ENCODE measurements around the gene KCTD2.
"Not testable (repeated sequence)": the region's sequence is repeated elsewhere in the genome, so short reads cannot be mapped to it uniquely, and the experiment has no call there.

The KCTD2 gene

GRCh38 chr17:75020331-75021110, 26.5 kb upstream of the KCTD2 start:
- no peak for FAIRE-seq

GRCh38 chr17:75024686-75025397, 22.2 kb upstream of the KCTD2 start:
- no peak for FAIRE-seq

GRCh38 chr17:75025398-75025734, 21.7 kb upstream of the KCTD2 start:
- FAIRE-seq = not testable (repeated sequence)

GRCh38 chr17:75026650-75027049, 20.4 kb upstream of the KCTD2 start:
- FAIRE-seq = not testable (repeated sequence)

- no peak for FAIRE-seq
These were observed 16.9 kb upstream of the KCTD2 start for GRCh38 chr17:75030161-75030560.

GRCh38 chr17:75031972-75032719, 14.9 kb upstream of the KCTD2 start:
- FAIRE-seq = no peak

GRCh38 chr17:75032720-75033280, 14.2 kb upstream of the KCTD2 start:
- no peak for FAIRE-seq

- FAIRE-seq = peak; percentile 92
These were observed 13.4 kb upstream of the KCTD2 start for GRCh38 chr17:75033346-75034235.

- no peak for FAIRE-seq
These were observed 12.7 kb upstream of the KCTD2 start for GRCh38 chr17:75034236-75034908.

GRCh38 chr17:75036643-75037268, 10.3 kb upstream of the KCTD2 start:
- FAIRE-seq = no peak

GRCh38 chr17:75039238-75039637, 7.8 kb upstream of the KCTD2 start:
- no peak for FAIRE-seq

GRCh38 chr17:75041656-75042280, 5.3 kb upstream of the KCTD2 start:
- FAIRE-seq = no peak

GRCh38 chr17:75043789-75044188, 3.2 kb upstream of the KCTD2 start:
- not testable (repeated sequence) for FAIRE-seq

- no peak for FAIRE-seq
These were observed 2.3 kb upstream of the KCTD2 start for GRCh38 chr17:75044716-75045115.

GRCh38 chr17:75045946-75046406, 1.0 kb upstream of the KCTD2 start:
- not testable (repeated sequence) for FAIRE-seq

- FAIRE-seq = no peak
These were observed 523 bp downstream of the KCTD2 start for GRCh38 chr17:75047398-75048098.

GRCh38 chr17:75048249-75048878, 1.3 kb downstream of the KCTD2 start:
- no peak for FAIRE-seq

- FAIRE-seq = no peak
These were observed 2.0 kb downstream of the KCTD2 start for GRCh38 chr17:75049057-75049456.

GRCh38 chr17:75049706-75050105, 2.7 kb downstream of the KCTD2 start:
- no peak for FAIRE-seq

All from G401.6 (cell line).